H9 (cell line): ENCODE results near the gene STK10. TPM values are rescaled to one million over a fixed set of nuclear protein-coding genes. Genes with fewer than 3 reads are reported as not detected.

Experiments used
- DNase-seq: peaks from one replicate; pipeline ENCODE4 v3.0.0-alpha.2; 2017
- H2AFZ ChIP-seq: one replicate; pipeline ENCODE4 v1.6.1; 2013; ENCODE audit warnings: mild to moderate bottlenecking, low read length, control low read depth, moderate library complexity
- H2AK5ac ChIP-seq: 2 replicates; pipeline ENCODE4 v1.6.1; 2013; ENCODE audit warnings: low read length, control low read depth, mixed read lengths; ENCODE audit not compliant: insufficient read length
- H2BK120ac ChIP-seq: one replicate; pipeline ENCODE4 v1.6.1; 2013; ENCODE audit warnings: low read depth, mild to moderate bottlenecking, low read length, control low read depth, inconsistent platforms; ENCODE audit not compliant: poor library complexity, severe bottlenecking
- H2BK12ac ChIP-seq: 2 replicates; pipeline ENCODE4 v1.6.1; 2013; ENCODE audit warnings: low read length, control low read depth, mixed read lengths, low read depth; ENCODE audit not compliant: insufficient read length
- H2BK15ac ChIP-seq: 2 replicates; pipeline ENCODE4 v1.6.1; 2013; ENCODE audit warnings: low read depth, low read length, control low read depth
- H2BK20ac ChIP-seq: one replicate; pipeline ENCODE4 v1.6.1; 2013; ENCODE audit warnings: low read depth, mild to moderate bottlenecking, low read length, control low read depth, inconsistent platforms; ENCODE audit not compliant: poor library complexity, severe bottlenecking
- H2BK5ac ChIP-seq: 2 replicates; pipeline ENCODE4 v1.6.1; 2013; ENCODE audit warnings: low read length, control low read depth, mixed read lengths; ENCODE audit not compliant: insufficient read length
- H3K14ac ChIP-seq: 2 replicates; pipeline ENCODE4 v1.6.1; 2013; ENCODE audit warnings: low read length, control low read depth; ENCODE audit not compliant: insufficient read depth
- H3K18ac ChIP-seq: 2 replicates; pipeline ENCODE4 v1.6.1; 2013; ENCODE audit warnings: low read depth, mild to moderate bottlenecking, mixed read lengths, low read length, control low read depth; ENCODE audit not compliant: insufficient read length
- H3K23ac ChIP-seq: 2 replicates; pipeline ENCODE4 v1.6.1; 2013; ENCODE audit warnings: low read length, control low read depth, mixed read lengths, low read depth; ENCODE audit not compliant: insufficient read length
- H3K23me2 ChIP-seq: 2 replicates; pipeline ENCODE4 v1.6.1; 2013; ENCODE audit warnings: low read depth, mild to moderate bottlenecking, mixed read lengths, low read length, control low read depth; ENCODE audit not compliant: insufficient read length, poor library complexity, severe bottlenecking
- H3K27ac ChIP-seq: 2 replicates; pipeline ENCODE4 v1.5.1; 2013; ENCODE audit warnings: low read length, control low read depth, mixed read lengths, low read depth; ENCODE audit not compliant: insufficient read length
- H3K27me3 ChIP-seq: 2 replicates; pipeline ENCODE4 v1.6.1; 2013; ENCODE audit warnings: low read length, control low read depth, inconsistent platforms; ENCODE audit not compliant: insufficient read depth
- H3K4ac ChIP-seq: 2 replicates; pipeline ENCODE4 v1.6.1; 2013; ENCODE audit warnings: low read depth, mild to moderate bottlenecking, control low read depth, inconsistent platforms, low read length, moderate library complexity
- H3K4me1 ChIP-seq: 2 replicates; pipeline ENCODE4 v1.6.1; 2013; ENCODE audit warnings: low read length, control low read depth, inconsistent platforms; ENCODE audit not compliant: insufficient read depth
- H3K4me2 ChIP-seq: 2 replicates; pipeline ENCODE4 v1.6.1; 2013; ENCODE audit warnings: low read length, control low read depth, mixed read lengths; ENCODE audit not compliant: insufficient read length, insufficient read depth
- H3K56ac ChIP-seq: 2 replicates; pipeline ENCODE4 v1.6.1; 2013; ENCODE audit warnings: low read depth, mild to moderate bottlenecking, mixed read lengths, low read length, control low read depth; ENCODE audit not compliant: insufficient read length
- H3K79me1 ChIP-seq: 2 replicates; pipeline ENCODE4 v1.6.1; 2013; ENCODE audit warnings: low read depth, mild to moderate bottlenecking, moderate library complexity, low read length, control low read depth, inconsistent platforms; ENCODE audit not compliant: insufficient read depth, poor library complexity, severe bottlenecking
- H3K79me2 ChIP-seq: 2 replicates; pipeline ENCODE4 v1.6.1; 2013; ENCODE audit warnings: low read length, control low read depth, inconsistent platforms; ENCODE audit not compliant: insufficient read depth
- H3K9ac ChIP-seq: 2 replicates; pipeline ENCODE4 v1.6.1; 2013; ENCODE audit warnings: low read length, control low read depth, mixed read lengths; ENCODE audit not compliant: insufficient read length; ENCODE audit errors: extremely low read depth
- H3K9me3 ChIP-seq: one replicate; pipeline ENCODE4 v1.6.1; 2013; ENCODE audit warnings: low read depth, low read length, inconsistent platforms; ENCODE audit not compliant: control insufficient read depth
- H3T11ph ChIP-seq: one replicate; pipeline ENCODE4 v1.6.1; 2013; ENCODE audit warnings: mild to moderate bottlenecking, low read length, control low read depth, inconsistent platforms
- H4K20me1 ChIP-seq: one replicate; pipeline ENCODE4 v1.6.1; 2013; ENCODE audit not compliant: control insufficient read depth, insufficient read length, insufficient read depth
- H4K5ac ChIP-seq: 2 replicates; pipeline ENCODE4 v1.6.1; 2013; ENCODE audit warnings: low read depth, mild to moderate bottlenecking, mixed read lengths, low read length, control low read depth; ENCODE audit not compliant: insufficient read length
- H4K8ac ChIP-seq: replicated peaks from 2 replicates; pipeline ENCODE4 v1.6.1; 2013; ENCODE audit warnings: low read length, control low read depth, mixed read lengths, low read depth; ENCODE audit not compliant: insufficient read length
- H4K91ac ChIP-seq: 2 replicates; pipeline ENCODE4 v1.6.1; 2013; ENCODE audit warnings: low read depth, mild to moderate bottlenecking, moderate library complexity, mixed read lengths, low read length, control low read depth; ENCODE audit not compliant: insufficient read length
- H3K27ac Mint-ChIP-seq, 3 experiments: 2 replicates in 2 of 3; 3 replicates in 1 of 3; pipeline ENCODE4 v1.8.0; 2020 to 2021; ENCODE audit warnings: mixed read lengths in 3 of 3, mild to moderate bottlenecking in 1 of 3, moderate library complexity in 1 of 3
- H3K27me3 Mint-ChIP-seq: 2 replicates; pipeline ENCODE4 v1.8.0; 2021; ENCODE audit warnings: low read depth, mild to moderate bottlenecking, moderate library complexity, mixed read lengths
- H3K36me3 Mint-ChIP-seq, 3 experiments: 2 replicates in 2 of 3; 3 replicates in 1 of 3; pipeline ENCODE4 v1.8.0; 2020 to 2021; ENCODE audit warnings: low read depth in 3 of 3, mixed read lengths in 3 of 3; ENCODE audit not compliant: insufficient read depth in 1 of 3
- H3K4me1 Mint-ChIP-seq, 2 experiments: 2 replicates each; pipeline ENCODE4 v1.8.0; 2020; ENCODE audit warnings: mixed read lengths in 2 of 2
- H3K4me3 Mint-ChIP-seq, 2 experiments: 2 replicates in 1 of 2; 3 replicates in 1 of 2; pipeline ENCODE4 v1.8.0; 2020 to 2021; ENCODE audit warnings: mild to moderate bottlenecking in 2 of 2, mixed read lengths in 2 of 2, moderate library complexity in 1 of 2
- H3K9me3 Mint-ChIP-seq, 2 experiments: 2 replicates in 1 of 2; 3 replicates in 1 of 2; pipeline ENCODE4 v1.8.0; 2020; ENCODE audit warnings: mild to moderate bottlenecking in 2 of 2, mixed read lengths in 2 of 2, moderate library complexity in 1 of 2
- WGBS: extraction: QIAGEN DNeasy Blood & Tissue Kit; methylation state at CpG from one replicate; pipeline ENCODE4 v1.1.7; 2013; ENCODE audit warnings: missing lambda C conversion rate, low lambda C conversion rate, mixed read lengths; ENCODE audit not compliant: insufficient read length; ENCODE audit errors: extremely low coverage; 5-methylcytosine and 5-hydroxymethylcytosine counted together
- total RNA-seq: library from RNA; stranded (reverse); gene quantifications from 2 replicates; pipeline ENCODE4 v1.2.1, GENCODE V29; 2021
- TF ChIP-seq, protein P1 (sequence below): fragments of 200-600 bp; sonication (generic); conservative IDR thresholded peaks from 3 replicates; pipeline ENCODE4 v1.8.0; 2021; ENCODE audit warnings: antibody characterized with exemption, mild to moderate bottlenecking

Gene STK10
- total RNA-seq, 1 experiment from 2014 or later = 14.6 TPM

- TF ChIP-seq, protein P1, sequence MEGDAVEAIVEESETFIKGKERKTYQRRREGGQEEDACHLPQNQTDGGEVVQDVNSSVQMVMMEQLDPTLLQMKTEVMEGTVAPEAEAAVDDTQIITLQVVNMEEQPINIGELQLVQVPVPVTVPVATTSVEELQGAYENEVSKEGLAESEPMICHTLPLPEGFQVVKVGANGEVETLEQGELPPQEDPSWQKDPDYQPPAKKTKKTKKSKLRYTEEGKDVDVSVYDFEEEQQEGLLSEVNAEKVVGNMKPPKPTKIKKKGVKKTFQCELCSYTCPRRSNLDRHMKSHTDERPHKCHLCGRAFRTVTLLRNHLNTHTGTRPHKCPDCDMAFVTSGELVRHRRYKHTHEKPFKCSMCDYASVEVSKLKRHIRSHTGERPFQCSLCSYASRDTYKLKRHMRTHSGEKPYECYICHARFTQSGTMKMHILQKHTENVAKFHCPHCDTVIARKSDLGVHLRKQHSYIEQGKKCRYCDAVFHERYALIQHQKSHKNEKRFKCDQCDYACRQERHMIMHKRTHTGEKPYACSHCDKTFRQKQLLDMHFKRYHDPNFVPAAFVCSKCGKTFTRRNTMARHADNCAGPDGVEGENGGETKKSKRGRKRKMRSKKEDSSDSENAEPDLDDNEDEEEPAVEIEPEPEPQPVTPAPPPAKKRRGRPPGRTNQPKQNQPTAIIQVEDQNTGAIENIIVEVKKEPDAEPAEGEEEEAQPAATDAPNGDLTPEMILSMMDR = no peak
Observed at GRCh38 chr5:172235827-172236736, 48.1 kb upstream of the STK10 start.

More at GRCh38 chr5:172235827-172236736, 48.1 kb upstream of the STK10 start:
- 100% methylated on average over 1 of the region's 3 CpGs for WGBS
- no peak overlapping the region for H4K8ac ChIP-seq
- H3K9me3 Mint-ChIP-seq = no peaks in the 10 kb centered on the region
- no peaks in the 10 kb centered on the region for H3K27me3 Mint-ChIP-seq
- H2AK5ac ChIP-seq = no peak overlapping the region
- H3K4me3 Mint-ChIP-seq = no peak overlapping the region
- H3K79me2 ChIP-seq = peaks cover 9% of the 10 kb centered on the region; the same call in 1 of the 2 replicates
- no peak overlapping the region for H3K18ac ChIP-seq
- DNase-seq = no peak
- H4K5ac ChIP-seq = no peak overlapping the region
- peaks cover 4% of the 10 kb centered on the region for H3K79me1 ChIP-seq
- no peak overlapping the region for H3K56ac ChIP-seq
- H3K4me1 Mint-ChIP-seq = peaks cover 23% of the 10 kb centered on the region in 2 experiments
- H2BK15ac ChIP-seq = no peak overlapping the region
- H3K4me1 ChIP-seq = no peaks in the 10 kb centered on the region; the same call in 1 of the 2 replicates
- H2BK120ac ChIP-seq = no peak overlapping the region
- H2AFZ ChIP-seq = no peak overlapping the region
- no peak overlapping the region for H3K23ac ChIP-seq
- H4K91ac ChIP-seq = no peak overlapping the region
- no peak overlapping the region for H3K9ac ChIP-seq
- H4K20me1 ChIP-seq = no peaks in the 10 kb centered on the region
- H3K14ac ChIP-seq = no peak overlapping the region
- no peaks in the 10 kb centered on the region for H3K9me3 ChIP-seq
- H3K27me3 ChIP-seq = no peaks in the 10 kb centered on the region
- H3K4ac ChIP-seq = no peak overlapping the region
- H2BK20ac ChIP-seq = no peak overlapping the region
- H3K27ac ChIP-seq = no peak overlapping the region
- no peak overlapping the region for H3K4me2 ChIP-seq
- H3K27ac Mint-ChIP-seq = peak overlapping the region in 2 of 3 experiments; percentile 38 to 43; a peak in 3 of 7 replicates
- H3T11ph ChIP-seq = no peak overlapping the region
- no peak overlapping the region for H2BK12ac ChIP-seq
- H3K23me2 ChIP-seq = no peaks in the 10 kb centered on the region
- peaks cover 10 to 31% (median 26%) of the 10 kb centered on the region in 3 experiments; a peak in 6 of 7 replicates for H3K36me3 Mint-ChIP-seq
- H2BK5ac ChIP-seq = no peak overlapping the region
